ENCODE measurements around the gene FNDC3B. TPM values are rescaled to one million over a fixed set of nuclear protein-coding genes. Genes with fewer than 3 reads are reported as not detected.
"Not testable (repeated sequence)": the region's sequence is repeated elsewhere in the genome, so short reads cannot be mapped to it uniquely, and the experiment has no call there.

Gene FNDC3B
- total RNA-seq, 1 donor from 2014 or later = 71.3 TPM

- Histone ChIP-seq H3K36me3 (ENCODE audit: control insufficient read depth, insufficient read depth, low read length) (no peaks in the 10 kb centered on the region), H3K4me3 (ENCODE audit: low read depth, low read length) (no peak overlapping the region), H3K27me3 (ENCODE audit: control insufficient read depth, insufficient read depth, low read length) (no peaks in the 10 kb centered on the region)
- DNase-seq (ENCODE audit: low read depth) = no peak
- TF ChIP-seq CTCF (IDR thresholded peaks at IDR 0.05; ENCODE audit: insufficient read depth, low read length, poor library complexity, severe bottlenecking) = no peak
Measured at GRCh38 chr3:172036541-172037215, 2.7 kb upstream of the FNDC3B start.

GRCh38 chr3:172038798-172039435, 461 bp upstream of the FNDC3B start:
- no peak for DNase-seq (ENCODE audit: low read depth)
- Histone ChIP-seq H3K36me3 (ENCODE audit: control insufficient read depth, insufficient read depth, low read length) (no peaks in the 10 kb centered on the region), H3K27me3 (ENCODE audit: control insufficient read depth, insufficient read depth, low read length) (no peaks in the 10 kb centered on the region), H3K4me3 (ENCODE audit: low read depth, low read length) (peak overlapping the region; percentile 71)
- no peak for TF ChIP-seq CTCF (IDR thresholded peaks at IDR 0.05; ENCODE audit: insufficient read depth, low read length, poor library complexity, severe bottlenecking)

- TF ChIP-seq CTCF (IDR thresholded peaks at IDR 0.05; ENCODE audit: insufficient read depth, low read length, poor library complexity, severe bottlenecking) = peak; percentile 16
- Histone ChIP-seq H3K36me3 (ENCODE audit: control insufficient read depth, insufficient read depth, low read length) (no peaks in the 10 kb centered on the region), H3K27me3 (ENCODE audit: control insufficient read depth, insufficient read depth, low read length) (no peaks in the 10 kb centered on the region), H3K4me3 (ENCODE audit: low read depth, low read length) (peak overlapping the region; percentile 71)
- no peak for DNase-seq (ENCODE audit: low read depth)
Measured at GRCh38 chr3:172040078-172040980, 951 bp downstream of the FNDC3B start.

- H3K4me3 ChIP-seq (ENCODE audit: low read depth, low read length) = peak overlapping the region; percentile 71
- no peaks in the 10 kb centered on the region for H3K27me3 ChIP-seq (ENCODE audit: control insufficient read depth, insufficient read depth, low read length)
- no peak for TF ChIP-seq CTCF (IDR thresholded peaks at IDR 0.05; ENCODE audit: insufficient read depth, low read length, poor library complexity, severe bottlenecking)
- DNase-seq (ENCODE audit: low read depth) = no peak
- no peaks in the 10 kb centered on the region for H3K36me3 ChIP-seq (ENCODE audit: control insufficient read depth, insufficient read depth, low read length)
Measured at GRCh38 chr3:172040981-172041963, 1.9 kb downstream of the FNDC3B start.

DNA sequence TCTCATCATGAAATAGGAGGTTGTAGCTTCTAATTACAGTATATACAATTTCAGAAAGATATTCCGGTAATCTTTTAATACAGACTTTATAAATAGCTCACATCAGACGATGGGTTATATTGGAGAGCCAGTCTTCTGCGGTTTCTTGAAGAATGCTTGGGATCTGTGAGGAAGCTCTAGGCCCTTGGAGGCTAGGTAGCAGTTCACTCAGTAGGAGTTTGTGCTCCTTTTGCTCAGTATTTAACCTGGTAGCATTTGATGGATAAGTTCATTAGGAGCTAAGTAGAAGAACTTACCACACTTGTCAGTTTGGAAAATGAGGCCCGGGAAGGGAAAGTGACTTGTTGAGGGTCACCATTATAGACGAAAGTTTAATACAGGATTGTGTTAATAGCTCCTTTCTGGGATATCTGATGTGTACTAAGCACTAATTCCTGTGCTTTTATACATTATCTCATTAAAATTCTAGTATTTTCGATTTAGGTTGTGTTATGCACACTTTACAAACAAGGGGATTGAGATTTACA, 2.8 kb downstream of the FNDC3B start:
- no peaks in the 10 kb centered on the region for H3K36me3 ChIP-seq (ENCODE audit: control insufficient read depth, insufficient read depth, low read length)
- no peak for TF ChIP-seq CTCF (IDR thresholded peaks at IDR 0.05; ENCODE audit: insufficient read depth, low read length, poor library complexity, severe bottlenecking)
- peak overlapping the region; percentile 18 for H3K4me3 ChIP-seq (ENCODE audit: low read depth, low read length)
- DNase-seq (ENCODE audit: low read depth) = no peak
- no peaks in the 10 kb centered on the region for H3K27me3 ChIP-seq (ENCODE audit: control insufficient read depth, insufficient read depth, low read length)

GRCh38 chr3:172042663-172043179, 3.3 kb downstream of the FNDC3B start:
- not testable (repeated sequence) for H3K36me3 ChIP-seq (ENCODE audit: control insufficient read depth, insufficient read depth, low read length); DNase-seq (ENCODE audit: low read depth); H3K4me3 ChIP-seq (ENCODE audit: low read depth, low read length)

More at GRCh38 chr3:172042663-172043179, 3.3 kb downstream of the FNDC3B start:
- not testable (repeated sequence) for H3K27me3 ChIP-seq (ENCODE audit: control insufficient read depth, insufficient read depth, low read length)

Data from kidney epithelial cell (primary cell).